NOMO-1 treated with DMSO at 0.1 percent for 48 hours (cell line): ENCODE measurements around the gene CD8B.

ENCODE experiments used
- DNase-seq: peaks from one replicate; lab custom pipeline; 2025; ENCODE audit not compliant: unreplicated experiment; lab: John Stamatoyannopoulos, UW

CD8B gene

GRCh38 chr2:86806059-86806857, 55.4 kb downstream of the CD8B start:
- DNase-seq, result no peak

- no peak for DNase-seq
These were observed 60.7 kb downstream of the CD8B start for GRCh38 chr2:86800856-86801567.

- no peak for DNase-seq
These were observed 66.8 kb downstream of the CD8B start for GRCh38 chr2:86794861-86795260.

- DNase-seq, result no peak
These were observed 67.9 kb downstream of the CD8B start for GRCh38 chr2:86793752-86794151.

GRCh38 chr2:86791573-86791972, 70.1 kb downstream of the CD8B start:
- no peak for DNase-seq

GRCh38 chr2:86790676-86791572, 70.8 kb downstream of the CD8B start, which contains the start of gene CD8A:
Gene CD8A, minus strand, starts transcription at chr2:86790913. Its CDS starts 88 bp downstream, at chr2:86790825.
- DNase-seq, result peak; percentile 55

GRCh38 chr2:86790134-86790675, 71.5 kb downstream of the CD8B start:
- no peak for DNase-seq

- DNase-seq, result no peak
These were observed 72.0 kb downstream of the CD8B start for GRCh38 chr2:86789687-86790133.

GRCh38 chr2:86788881-86789686, 72.6 kb downstream of the CD8B start:
- no peak for DNase-seq

GRCh38 chr2:86788165-86788564, 73.5 kb downstream of the CD8B start:
- no peak for DNase-seq

GRCh38 chr2:86787736-86788135, 74.0 kb downstream of the CD8B start:
- peak; percentile 24 for DNase-seq

- no peak for DNase-seq
These were observed 75.6 kb downstream of the CD8B start for GRCh38 chr2:86786001-86786536.

GRCh38 chr2:86785456-86785855, 76.2 kb downstream of the CD8B start:
- DNase-seq, result no peak

- DNase-seq, result peak; percentile 79
These were observed 77.9 kb downstream of the CD8B start for GRCh38 chr2:86783615-86784339.

- DNase-seq, result no peak
These were observed 78.9 kb downstream of the CD8B start for GRCh38 chr2:86782748-86783147.

- no peak for DNase-seq
These were observed 80.3 kb downstream of the CD8B start for GRCh38 chr2:86781363-86781762.

- DNase-seq, result no peak
These were observed 81.7 kb downstream of the CD8B start for GRCh38 chr2:86779971-86780370.

- DNase-seq, result no peak
These were observed 82.7 kb downstream of the CD8B start for GRCh38 chr2:86778957-86779356.

GRCh38 chr2:86776532-86776931, 85.2 kb downstream of the CD8B start:
- no peak for DNase-seq
